Caco-2 (cell line): Measurements from ENCODE around the gene MRC2. TPM values are rescaled to one million over a fixed set of nuclear protein-coding genes. Genes with fewer than 3 reads are reported as not detected.

Experiments used
- BruUV-seq: library from RNA; stranded (reverse); fragments of 400-500 nt; replicated peaks from 2 replicates; lab custom pipeline; 2021; lab: Mats Ljungman, UMichigan
- CTCF ChIA-PET: fragments of 300-600 bp; sonication (Branson Sonifier 250); formaldehyde crosslinking; loops from one replicate; lab custom pipeline; 2022; ENCODE audit warnings: antibody characterized with exemption; lab: Charles Lee
- POLR2A ChIA-PET: fragments of 300-600 bp; sonication (Branson Sonifier 250); formaldehyde crosslinking; loops from one replicate; lab custom pipeline; 2022; ENCODE audit warnings: antibody characterized with exemption; lab: Charles Lee
- DNase-seq, 2 experiments: peaks; one replicate each; pipeline versions ENCODE4 v3.0.0 to v3.0.0-alpha.2; 2020 to 2022
- H3K27me3 ChIP-seq: replicated peaks from 2 replicates; pipeline ENCODE4 v1.6.0; 2011; ENCODE audit warnings: low read length; ENCODE audit not compliant: control insufficient read depth, insufficient read depth
- H3K36me3 ChIP-seq: 2 replicates; pipeline ENCODE4 v1.5.1; 2011; ENCODE audit warnings: low read length; ENCODE audit not compliant: control insufficient read depth, insufficient read depth
- H3K4me1 ChIP-seq: fragments of 250-450 bp; sonication (Bioruptor Pico); 2 replicates; pipeline ENCODE4 v1.5.1; 2020; ENCODE audit warnings: mild to moderate bottlenecking
- H3K4me3 ChIP-seq: 2 replicates; pipeline ENCODE4 v1.5.1; 2011; ENCODE audit warnings: low read depth, mild to moderate bottlenecking, control low read depth, low read length
- H3K9me3 ChIP-seq: fragments of 250-450 bp; sonication (Bioruptor Pico); 2 replicates; pipeline ENCODE4 v1.5.1; 2020; ENCODE audit warnings: mild to moderate bottlenecking, moderate library complexity
- H3K27ac Mint-ChIP-seq: one replicate; pipeline ENCODE4 v1.8.0; 2022; ENCODE audit warnings: mixed read lengths; ENCODE audit not compliant: unreplicated experiment
- H3K27me3 Mint-ChIP-seq: one replicate; pipeline ENCODE4 v1.8.0; 2022; ENCODE audit warnings: mixed read lengths; ENCODE audit not compliant: insufficient read depth, unreplicated experiment
- H3K36me3 Mint-ChIP-seq: one replicate; pipeline ENCODE4 v1.8.0; 2022; ENCODE audit warnings: mild to moderate bottlenecking, mixed read lengths; ENCODE audit not compliant: insufficient read depth, unreplicated experiment
- H3K4me1 Mint-ChIP-seq: one replicate; pipeline ENCODE4 v1.8.0; 2022; ENCODE audit warnings: low read depth, mixed read lengths; ENCODE audit not compliant: unreplicated experiment
- H3K4me3 Mint-ChIP-seq: one replicate; pipeline ENCODE4 v1.8.0; 2022; ENCODE audit warnings: mild to moderate bottlenecking, moderate library complexity, mixed read lengths; ENCODE audit not compliant: unreplicated experiment
- H3K9me3 Mint-ChIP-seq: one replicate; pipeline ENCODE4 v1.8.0; 2022; ENCODE audit warnings: mixed read lengths; ENCODE audit not compliant: unreplicated experiment
- CTCF ChIP-seq, 2 experiments: fragments of 200-600 bp in 1 of 2; IDR thresholded peaks; 1 replicate in 1 of 2; 2 replicates in 1 of 2; pipeline versions ENCODE4 v1.5.1 to v1.8.0; 2011 to 2022; ENCODE audit warnings: antibody characterized with exemption in 1 of 2, control low read depth in 1 of 2, inconsistent platforms in 1 of 2, low read depth in 1 of 2, low read length in 1 of 2, mild to moderate bottlenecking in 1 of 2, moderate library complexity in 1 of 2; ENCODE audit not compliant: insufficient read depth in 1 of 2, severe bottlenecking in 1 of 2, unreplicated experiment in 1 of 2
- intact Hi-C: fragments of 100-400 bp; cut with micrococcal nuclease; formaldehyde crosslinking; loops from one replicate; pipeline ENCODE4 v1.10.0; 2022; ENCODE audit not compliant: unreplicated experiment
- total RNA-seq: library from RNA; stranded (reverse); gene quantifications from 2 replicates; pipeline ENCODE4 v1.2.3, GENCODE V29; 2022

Gene MRC2
- total RNA-seq, 1 experiment from 2014 or later: 7.0 TPM

GRCh38 chr17:62597920-62598319, 29.6 kb upstream of the MRC2 start:
- Mint-ChIP-seq H3K27me3 (no peaks in the 10 kb centered on the region), H3K4me3 (no peak overlapping the region), H3K4me1 (no peaks in the 10 kb centered on the region), H3K9me3 (no peaks in the 10 kb centered on the region), H3K36me3 (peaks cover 73% of the 10 kb centered on the region), H3K27ac (no peak overlapping the region)
- Histone ChIP-seq H3K4me3 (no peak overlapping the region), H3K9me3 (no peaks in the 10 kb centered on the region), H3K4me1 (no peaks in the 10 kb centered on the region), H3K36me3 (peaks cover 2% of the 10 kb centered on the region; the same call in 1 of the 2 replicates), H3K27me3 (no peaks in the 10 kb centered on the region)
- CTCF ChIA-PET: no interaction called here
- BruUV-seq: no TSS peak
- POLR2A ChIA-PET: no interaction called here
- no peak for TF ChIP-seq CTCF (IDR thresholded peaks at IDR 0.05; ENCODE audit: insufficient read depth in 1 of 2, low read depth in 1 of 2, low read length in 1 of 2, severe bottlenecking in 1 of 2, unreplicated experiment in 1 of 2)
- intact Hi-C loops: no loop called here
- DNase-seq: no peak

- Histone ChIP-seq H3K9me3 (no peaks in the 10 kb centered on the region), H3K4me1 (no peaks in the 10 kb centered on the region), H3K27me3 (no peaks in the 10 kb centered on the region), H3K36me3 (no peaks in the 10 kb centered on the region; the same call in 1 of the 2 replicates), H3K4me3 (no peak overlapping the region)
- ChIA-PET POLR2A (no interaction called here), CTCF (no interaction called here)
- Mint-ChIP-seq H3K9me3 (no peaks in the 10 kb centered on the region), H3K4me1 (no peaks in the 10 kb centered on the region), H3K36me3 (peaks cover 72% of the 10 kb centered on the region), H3K4me3 (no peak overlapping the region), H3K27ac (no peak overlapping the region), H3K27me3 (no peaks in the 10 kb centered on the region)
- no TSS peak for BruUV-seq
- no peak for TF ChIP-seq CTCF (IDR thresholded peaks at IDR 0.05; ENCODE audit: insufficient read depth in 1 of 2, low read depth in 1 of 2, low read length in 1 of 2, severe bottlenecking in 1 of 2, unreplicated experiment in 1 of 2)
- no peak for DNase-seq
- intact Hi-C loops: no loop called here
These were observed 27.4 kb upstream of the MRC2 start for GRCh38 chr17:62599964-62600657.

GRCh38 chr17:62600805-62601204, 26.7 kb upstream of the MRC2 start:
- Mint-ChIP-seq H3K9me3 (no peaks in the 10 kb centered on the region), H3K27ac (no peak overlapping the region), H3K4me3 (no peak overlapping the region), H3K27me3 (no peaks in the 10 kb centered on the region), H3K4me1 (no peaks in the 10 kb centered on the region), H3K36me3 (peaks cover 72% of the 10 kb centered on the region)
- CTCF ChIA-PET: no interaction called here
- no peak overlapping the region for H3K4me3 ChIP-seq
- POLR2A ChIA-PET: no interaction called here
- H3K27me3 ChIP-seq: no peaks in the 10 kb centered on the region
- no TSS peak for BruUV-seq
- intact Hi-C loops: no loop called here
- H3K4me1 ChIP-seq: no peaks in the 10 kb centered on the region
- H3K36me3 ChIP-seq: no peaks in the 10 kb centered on the region; the same call in 1 of the 2 replicates
- H3K9me3 ChIP-seq: no peaks in the 10 kb centered on the region
- TF ChIP-seq CTCF (IDR thresholded peaks at IDR 0.05; ENCODE audit: insufficient read depth in 1 of 2, low read depth in 1 of 2, low read length in 1 of 2, severe bottlenecking in 1 of 2, unreplicated experiment in 1 of 2): no peak
- DNase-seq: no peak
